CD1c-positive myeloid dendritic cell (primary cell): Measurements from ENCODE around the gene B4GAT1.
"Not testable (repeated sequence)": the region's sequence is repeated elsewhere in the genome, so short reads cannot be mapped to it uniquely, and the experiment has no call there.

Source experiments
- DNase-seq: peaks from one replicate; pipeline ENCODE4 v3.0.0-alpha.2; 2016; ENCODE audit errors: extremely low spot score

Gene B4GAT1

GRCh38 chr11:66363187-66363601 lies 15.8 kb upstream of the B4GAT1 start:
- DNase-seq = no peak

- DNase-seq = no peak
These were observed 15.2 kb upstream of the B4GAT1 start for GRCh38 chr11:66362481-66363147.

DNA sequence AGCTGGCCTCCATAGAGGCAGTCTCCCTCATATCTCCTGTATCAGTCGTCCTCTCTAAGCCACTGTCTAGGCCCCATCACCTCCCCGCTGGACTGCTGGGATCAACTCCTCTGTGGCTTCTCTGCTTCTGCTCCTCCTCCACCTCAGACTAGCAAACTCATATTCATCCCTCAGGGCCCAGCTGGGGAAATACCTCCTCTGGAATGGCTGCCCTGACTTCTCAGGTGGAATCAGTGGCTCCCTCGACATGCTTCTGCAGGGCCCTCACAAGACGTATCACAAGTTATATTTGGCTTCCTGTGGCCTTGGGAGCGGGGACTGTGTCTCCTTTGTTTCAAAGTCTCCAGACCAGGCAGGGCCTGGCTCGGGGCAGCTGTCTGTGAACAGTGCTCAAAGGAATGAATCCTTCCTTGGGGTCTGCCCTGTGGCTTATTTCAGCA lies 14.1 kb upstream of the B4GAT1 start:
- DNase-seq = no peak

GRCh38 chr11:66360406-66361073 lies 13.1 kb upstream of the B4GAT1 start:
- no peak for DNase-seq

DNA sequence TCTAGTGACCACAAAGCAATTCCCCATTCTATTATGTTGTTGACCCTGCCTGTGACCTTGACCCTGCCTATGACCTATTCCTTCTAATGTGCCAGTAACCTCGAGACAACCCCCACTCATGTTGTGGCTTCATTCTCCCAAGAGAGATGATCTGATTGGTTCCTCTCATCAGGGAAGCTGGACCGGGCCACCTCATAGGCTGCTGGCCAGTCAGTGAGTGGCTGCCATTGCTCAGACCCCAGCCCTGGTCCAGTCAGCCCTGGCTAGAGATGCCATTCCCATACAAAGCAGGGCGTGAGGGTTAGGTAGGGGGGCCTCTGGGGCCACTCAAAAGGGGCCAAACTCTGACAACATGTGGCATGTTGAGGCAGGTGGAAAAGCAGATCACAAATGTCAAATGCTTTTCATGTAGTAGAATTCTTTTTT lies 12.2 kb upstream of the B4GAT1 start:
- DNase-seq = no peak

DNA sequence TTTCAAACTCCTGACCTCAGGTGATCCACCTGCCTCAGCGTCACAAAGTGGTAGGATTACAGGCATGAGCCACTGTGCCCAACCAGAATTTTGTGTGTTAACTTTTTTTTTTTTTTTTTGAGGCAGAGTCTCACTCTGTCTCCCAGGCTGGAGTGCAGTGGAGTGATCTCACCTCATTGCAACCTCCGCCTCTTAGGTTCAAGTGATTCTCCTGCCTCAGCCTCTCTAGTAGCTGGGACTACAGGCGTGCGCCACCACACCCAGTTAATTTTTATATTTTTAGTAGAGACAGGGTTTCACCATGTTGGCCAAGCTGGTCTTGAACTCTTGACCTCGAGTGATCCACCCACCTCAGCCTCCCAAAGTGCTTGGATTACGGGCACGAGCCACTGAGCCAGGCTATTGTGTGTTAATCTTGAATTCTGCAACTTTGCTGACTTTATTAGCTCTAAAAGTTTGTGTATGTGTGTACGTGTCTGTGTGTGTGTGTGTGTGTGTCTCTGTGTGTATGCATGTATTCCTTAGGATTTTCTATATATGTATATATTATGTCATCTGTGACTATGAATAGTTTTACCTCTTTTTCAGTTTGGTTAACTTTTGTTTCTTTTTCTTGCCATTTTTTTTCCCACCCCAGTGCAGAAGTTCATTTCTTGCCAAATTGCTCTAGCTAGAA lies 3.3 kb upstream of the B4GAT1 start:
- DNase-seq = not testable (repeated sequence)

DNA sequence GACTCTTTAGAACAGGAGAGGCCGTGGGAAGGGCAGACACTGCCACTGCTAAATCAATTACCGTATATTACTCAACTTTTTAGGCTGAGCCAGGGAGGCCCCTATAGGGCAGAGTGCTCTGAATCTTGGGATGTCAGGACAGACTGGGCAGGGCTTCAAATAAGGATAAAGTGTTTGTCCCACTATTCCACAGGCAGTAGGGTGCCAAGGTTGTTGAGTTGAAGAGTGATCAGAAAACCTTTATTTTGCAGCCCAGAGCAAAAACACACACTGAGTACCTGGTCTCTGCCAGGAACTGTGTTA lies 1.6 kb upstream of the B4GAT1 start:
- no peak for DNase-seq

DNA sequence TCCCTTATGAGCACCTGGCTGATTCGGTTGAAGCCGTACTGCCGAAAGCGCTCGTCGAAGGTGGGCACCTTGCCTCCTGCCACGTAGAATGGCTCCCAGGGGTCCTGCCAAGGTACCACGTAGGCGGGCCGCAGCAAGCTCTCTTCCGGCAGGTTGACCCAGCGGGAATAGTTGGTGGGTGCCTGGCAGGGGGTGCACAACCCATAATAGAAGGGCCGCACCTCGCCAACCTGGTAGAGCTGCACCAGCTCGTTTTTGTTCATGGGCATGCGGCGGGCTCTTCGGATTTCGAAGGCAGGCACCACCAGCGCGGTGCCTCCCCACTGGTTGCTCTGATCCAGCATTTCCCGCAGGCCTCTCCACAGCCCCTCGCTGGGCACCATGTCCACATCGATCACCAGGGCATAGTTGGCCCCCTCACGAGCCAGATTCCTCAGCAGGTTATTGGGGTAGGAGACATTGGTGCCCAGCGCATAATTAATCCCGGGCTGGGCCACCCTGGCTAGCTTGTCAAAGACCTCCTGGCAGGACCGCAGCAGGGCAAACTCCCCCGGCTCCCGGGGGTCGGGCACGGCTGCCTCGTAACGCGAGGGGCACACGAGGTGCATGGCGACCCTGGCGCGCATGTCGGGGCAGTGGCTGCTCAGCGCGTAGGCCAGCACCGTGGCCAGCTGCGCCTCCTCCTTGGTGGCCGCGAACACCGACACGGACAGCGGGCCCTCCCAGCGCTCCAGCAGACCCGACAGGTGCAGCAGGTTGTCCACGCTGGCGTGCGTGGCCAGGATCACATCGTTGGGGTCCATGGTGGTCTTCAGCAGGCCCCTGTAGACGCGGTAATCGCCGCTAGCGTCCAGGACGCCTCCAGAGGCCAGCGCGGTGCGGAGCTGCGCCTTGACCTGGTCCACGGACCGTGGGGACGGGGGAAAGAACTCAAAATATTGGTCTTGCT lies 679 bp downstream of the B4GAT1 start:
- no peak for DNase-seq

DNA sequence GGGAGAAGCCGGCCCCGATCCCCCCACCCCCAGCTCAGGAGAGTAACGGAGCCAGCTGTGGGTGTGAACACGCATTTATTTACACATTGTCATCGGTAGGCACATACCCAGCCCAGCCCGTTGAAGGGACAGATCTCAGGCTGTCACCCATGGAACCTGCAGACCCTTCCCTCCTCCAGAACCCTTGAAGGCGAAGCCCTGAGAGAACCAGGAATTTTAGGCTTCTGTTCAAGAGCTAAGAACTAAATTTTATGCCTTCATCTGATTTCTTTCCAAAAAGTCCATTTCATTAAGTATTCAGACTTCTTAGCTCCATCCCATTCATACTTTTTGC lies 2.1 kb downstream of the B4GAT1 start:
- DNase-seq = no peak

GRCh38 chr11:66344550-66345315 lies 2.7 kb downstream of the B4GAT1 start, which contains the start of gene BRMS1:
Gene BRMS1, minus strand, starts transcription at chr11:66345104. Its CDS starts 2,870 bp downstream, at chr11:66342234.
- DNase-seq = peak; percentile 98

DNA sequence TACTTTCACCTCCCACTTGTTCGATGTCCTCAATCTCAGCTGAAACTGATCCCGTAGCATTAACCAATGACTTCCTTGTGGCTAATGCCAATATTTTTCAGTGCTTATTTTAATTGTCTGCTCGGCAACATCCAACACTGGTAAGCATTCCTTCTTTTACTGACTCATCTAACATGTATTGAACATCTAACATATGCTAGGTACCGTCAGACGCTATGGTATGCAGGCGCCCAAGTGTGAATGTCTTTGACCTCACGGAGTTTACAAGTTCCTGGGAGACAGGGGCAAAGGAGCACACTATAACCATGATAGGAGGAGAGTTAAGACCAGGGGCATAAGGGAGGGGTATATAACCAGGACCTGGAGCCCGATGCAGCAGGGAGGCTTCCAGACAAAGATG lies 4.3 kb downstream of the B4GAT1 start:
- no peak for DNase-seq

DNA sequence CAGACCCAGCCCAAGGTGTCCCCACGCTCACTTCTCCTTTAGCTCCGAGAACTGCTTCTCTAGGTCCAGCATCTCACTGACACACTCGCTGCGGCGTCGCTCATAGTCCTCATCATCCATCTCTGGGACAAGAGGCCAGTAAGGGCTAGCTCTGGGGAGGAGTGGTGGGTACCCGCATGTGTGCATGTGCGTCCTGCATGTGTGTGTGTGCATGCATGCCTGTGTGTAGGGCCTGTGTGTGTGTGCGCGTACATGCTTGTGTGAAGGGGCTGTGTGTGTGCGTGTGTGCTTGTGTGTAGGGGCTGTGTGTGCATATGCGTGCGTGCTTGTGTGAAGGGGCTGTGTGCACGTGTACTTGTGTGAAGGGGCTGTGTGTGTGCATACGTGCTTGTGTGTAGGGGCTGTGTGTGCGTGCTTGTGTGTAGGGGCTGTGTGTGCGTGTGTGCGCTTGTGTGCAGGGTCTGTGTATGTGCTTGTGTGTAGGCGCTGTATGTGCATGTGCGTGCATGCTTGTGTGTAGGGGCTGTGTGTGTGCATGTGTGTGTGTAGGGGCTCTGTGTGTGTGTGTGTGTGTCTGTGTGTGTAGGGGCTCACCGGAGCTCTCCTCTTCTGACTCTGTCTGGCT lies 5.8 kb downstream of the B4GAT1 start:
- DNase-seq = no peak

- no peak for DNase-seq
These were observed 6.6 kb downstream of the B4GAT1 start for GRCh38 chr11:66340596-66341501.

GRCh38 chr11:66339686-66340483 lies 7.5 kb downstream of the B4GAT1 start:
- DNase-seq = no peak

- no peak for DNase-seq
These were observed 8.2 kb downstream of the B4GAT1 start for GRCh38 chr11:66339162-66339675.

DNA sequence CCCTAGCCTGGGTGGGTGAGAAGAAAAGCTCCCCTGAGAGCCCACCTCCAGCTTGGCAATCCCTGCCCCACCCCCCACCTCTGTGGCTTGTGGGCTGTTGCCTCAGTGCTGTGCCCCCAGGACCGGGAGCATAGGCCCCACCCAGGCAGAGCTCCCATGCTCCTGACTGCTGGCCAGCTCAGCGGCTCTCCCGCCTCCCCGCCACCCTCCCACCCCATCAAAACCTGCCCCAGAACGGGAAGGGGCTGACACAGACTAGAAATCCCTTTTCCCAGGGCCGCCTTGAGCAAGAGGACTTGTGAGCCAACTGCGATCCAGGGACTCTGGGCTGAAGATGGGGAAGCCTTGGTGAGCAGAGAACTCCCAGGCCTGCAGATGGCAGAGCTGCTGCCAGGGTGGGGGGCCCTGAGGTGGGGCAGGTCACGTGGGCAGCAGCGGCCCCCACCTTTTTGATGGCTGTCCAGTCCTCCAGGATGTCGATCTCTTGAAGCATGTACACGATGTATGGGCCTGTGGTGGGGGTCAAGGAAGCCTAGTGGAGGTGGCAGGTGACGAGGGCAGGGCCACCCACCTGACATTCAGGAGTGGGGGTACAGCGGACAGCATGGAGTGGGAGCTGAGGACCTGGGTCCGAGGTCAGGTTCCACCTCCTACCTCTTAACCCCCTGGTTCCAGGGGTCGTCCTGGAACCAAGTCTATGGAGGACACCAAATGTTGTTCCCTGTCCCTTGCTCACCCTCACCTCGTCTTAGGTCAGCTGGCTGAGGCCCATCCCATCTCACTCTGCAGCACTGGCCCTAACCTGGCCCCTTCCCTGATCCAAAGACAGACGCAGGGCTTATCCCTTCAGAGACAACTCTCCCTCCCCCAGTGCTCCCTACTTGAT lies 8.9 kb downstream of the B4GAT1 start:
- DNase-seq = no peak

GRCh38 chr11:66337103-66337899 lies 10.1 kb downstream of the B4GAT1 start:
- DNase-seq = no peak
